GM19467 (cell line): ENCODE data around the gene NOBOX.
"Not testable (repeated sequence)": the region's sequence is repeated elsewhere in the genome, so short reads cannot be mapped to it uniquely, and the experiment has no call there.

ENCODE experiments used
- ATAC-seq: cut with Tn5 transposase; IDR thresholded peaks from one replicate; pipeline ENCODE4 v1.9.1; 2021; ENCODE audit warnings: mild to moderate bottlenecking, moderate library complexity; ENCODE audit not compliant: unreplicated experiment

Gene NOBOX

DNA sequence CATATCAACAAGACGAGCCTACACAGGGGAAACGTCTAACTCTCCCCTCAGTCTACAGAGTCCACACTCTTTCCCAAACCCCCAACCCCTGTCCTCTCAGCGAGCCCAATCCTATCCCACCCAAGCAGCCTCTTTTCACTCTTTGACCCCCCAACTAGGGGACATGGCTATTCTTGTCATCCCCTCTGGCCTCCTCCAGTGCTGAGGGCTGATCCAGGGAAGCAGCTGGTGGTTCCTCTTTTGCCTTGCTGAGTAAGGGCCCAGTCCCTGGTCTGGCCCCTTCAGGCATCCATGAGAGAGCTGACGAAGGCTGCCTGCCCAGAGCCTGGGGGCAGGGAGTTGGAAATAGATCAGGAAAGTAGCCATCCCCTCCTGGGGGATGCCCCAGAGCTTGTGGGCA, 6.4 kb downstream of the NOBOX start:
- no peak for ATAC-seq

GRCh38 chr7:144391823-144392255, 11.7 kb downstream of the NOBOX start:
- peak; percentile 77 for ATAC-seq

DNA sequence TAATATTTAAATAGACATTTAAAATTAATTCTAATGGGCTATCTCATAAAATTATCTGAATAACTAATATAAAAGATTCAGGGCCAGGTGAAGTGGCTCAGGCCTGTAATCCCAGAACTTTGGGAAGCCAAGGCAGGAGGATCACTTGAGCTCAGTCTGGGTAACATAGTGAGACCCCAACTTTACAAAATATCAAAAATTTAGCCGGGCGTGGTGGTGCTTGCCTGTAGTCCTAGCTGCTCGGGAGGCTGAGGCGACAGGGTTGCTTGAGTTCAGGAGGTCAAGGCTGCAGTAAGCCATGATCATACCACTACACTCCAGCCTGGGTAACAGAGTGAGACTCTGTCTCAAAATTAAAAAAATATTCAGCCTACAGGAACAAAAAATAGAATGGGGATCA, 12.5 kb downstream of the NOBOX start:
- ATAC-seq, result no peak

DNA sequence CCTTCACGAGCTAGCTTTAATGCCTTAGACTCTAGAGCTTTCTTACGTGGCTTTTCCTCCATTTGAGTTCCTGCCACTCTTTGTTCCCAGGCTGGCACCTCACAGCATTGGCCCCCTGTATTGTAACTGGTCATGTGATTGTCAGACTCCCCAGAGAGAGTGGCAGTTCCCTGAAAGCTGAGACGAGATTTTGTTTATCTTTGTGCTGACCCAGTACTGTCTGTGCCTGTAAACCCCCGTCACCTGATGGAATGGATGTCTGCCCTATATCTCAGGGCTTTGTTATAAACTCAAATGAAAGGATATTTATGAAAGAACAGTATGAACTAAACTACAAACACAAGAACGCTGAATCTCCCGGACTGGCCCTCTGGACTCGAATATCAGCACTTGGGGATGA, 13.0 kb downstream of the NOBOX start:
- no peak for ATAC-seq

- ATAC-seq, result no peak
These were observed 14.5 kb downstream of the NOBOX start for GRCh38 chr7:144388950-144389349.

- no peak for ATAC-seq
These were observed 16.8 kb downstream of the NOBOX start for GRCh38 chr7:144386741-144387140.

GRCh38 chr7:144384555-144385245, 18.8 kb downstream of the NOBOX start:
- no peak for ATAC-seq

- no peak for ATAC-seq
These were observed 19.4 kb downstream of the NOBOX start for GRCh38 chr7:144384071-144384470.

DNA sequence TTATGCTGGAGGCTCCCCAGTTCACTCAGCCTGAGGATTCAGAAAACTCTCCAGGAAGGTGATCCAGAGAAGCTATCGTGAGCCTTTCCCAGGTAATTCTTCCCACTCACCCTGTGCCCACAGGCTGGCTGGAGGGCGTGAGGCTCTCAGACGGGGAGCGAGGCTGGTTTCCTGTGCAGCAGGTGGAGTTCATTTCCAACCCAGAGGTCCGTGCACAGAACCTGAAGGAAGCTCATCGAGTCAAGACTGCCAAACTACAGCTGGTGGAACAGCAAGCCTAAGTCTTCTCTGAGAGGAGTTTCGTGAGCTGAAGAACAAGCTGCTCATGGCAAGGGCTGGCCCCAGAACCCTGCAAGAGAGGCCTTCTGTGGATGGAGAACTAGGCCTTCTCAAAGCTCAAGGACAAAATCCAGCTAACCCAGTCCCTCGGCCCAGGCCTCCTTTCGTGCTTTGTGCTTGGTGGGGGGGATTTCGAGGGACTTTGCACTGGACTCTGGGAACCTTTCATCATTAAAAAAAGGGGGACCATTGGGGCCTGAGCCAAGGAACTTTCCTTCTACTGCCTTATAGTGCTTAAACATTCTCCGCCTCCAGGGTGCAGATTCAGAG, 23.6 kb downstream of the NOBOX start:
- ATAC-seq, result no peak

DNA sequence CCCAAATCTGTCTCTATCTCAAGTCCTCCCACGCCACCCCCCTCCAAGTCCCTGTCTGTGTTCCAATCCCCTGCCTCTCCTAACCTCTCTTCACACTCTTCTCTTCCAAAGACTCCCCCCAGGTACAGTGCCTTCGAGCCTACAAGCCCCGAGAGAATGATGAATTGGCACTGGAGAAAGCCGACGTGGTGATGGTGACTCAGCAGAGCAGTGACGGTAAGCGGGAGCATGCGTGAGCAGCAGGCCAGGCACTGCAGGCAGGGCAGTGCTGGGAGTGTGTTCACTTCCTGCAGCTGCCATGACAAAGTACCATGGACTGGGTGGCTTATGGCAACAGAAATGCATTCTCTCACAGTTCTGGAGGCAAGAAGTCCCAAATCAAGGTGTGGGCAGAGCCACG, 24.8 kb downstream of the NOBOX start:
- no peak for ATAC-seq

DNA sequence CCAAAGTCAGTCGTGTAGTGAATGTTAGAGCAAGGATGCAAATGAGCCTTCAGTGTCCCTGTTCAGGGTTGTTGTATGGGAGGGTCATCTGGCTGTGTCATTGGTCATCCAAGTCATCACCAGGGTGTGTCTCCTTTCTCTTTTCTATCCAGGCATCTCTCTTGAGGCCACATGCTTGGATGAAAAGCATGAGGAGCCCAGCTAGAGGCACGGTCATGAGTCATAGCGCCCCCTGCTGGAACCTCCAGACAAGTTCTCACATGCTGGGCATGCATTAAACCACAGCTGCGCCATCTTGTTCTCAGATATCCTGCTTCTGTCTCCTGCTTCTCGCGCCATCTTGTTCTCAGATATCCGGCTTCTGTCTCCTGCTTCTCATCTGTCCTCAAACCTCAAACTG, 34.3 kb downstream of the NOBOX start:
- not testable (repeated sequence) for ATAC-seq

- ATAC-seq, result not testable (repeated sequence)
These were observed 36.2 kb downstream of the NOBOX start for GRCh38 chr7:144367250-144367649.

- ATAC-seq, result not testable (repeated sequence)
These were observed 38.0 kb downstream of the NOBOX start for GRCh38 chr7:144365523-144365922.

- ATAC-seq, result not testable (repeated sequence)
These were observed 41.4 kb downstream of the NOBOX start for GRCh38 chr7:144362061-144362460.

- not testable (repeated sequence) for ATAC-seq
These were observed 46.6 kb downstream of the NOBOX start for GRCh38 chr7:144356860-144357259.

DNA sequence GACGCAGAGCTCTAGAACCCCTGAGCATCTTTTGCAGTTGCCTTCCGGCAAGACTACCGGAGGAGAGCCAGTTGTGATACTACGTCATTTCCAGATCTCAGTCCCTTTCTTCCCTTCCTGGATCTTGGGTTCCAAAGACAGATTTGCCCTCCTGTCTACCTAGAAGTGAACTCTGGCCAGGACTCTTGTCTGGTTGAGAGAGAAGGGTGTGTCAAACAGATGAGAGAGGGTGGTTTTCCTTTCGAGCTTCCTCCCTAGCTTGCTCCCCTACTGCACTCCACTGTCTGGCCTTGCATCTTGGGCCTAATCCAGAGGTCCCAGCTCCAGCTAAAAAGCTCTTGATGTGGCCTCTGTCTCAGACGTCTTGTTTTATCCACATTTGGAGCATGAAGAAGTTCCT, 47.3 kb downstream of the NOBOX start:
- ATAC-seq, result not testable (repeated sequence)

GRCh38 chr7:144355176-144355822, 48.2 kb downstream of the NOBOX start, which contains the start of gene ARHGEF5:
Gene ARHGEF5, plus strand, starts transcription at chr7:144355402. Its CDS starts 7,268 bp downstream, at chr7:144362670.
- ATAC-seq, result peak; percentile 69

DNA sequence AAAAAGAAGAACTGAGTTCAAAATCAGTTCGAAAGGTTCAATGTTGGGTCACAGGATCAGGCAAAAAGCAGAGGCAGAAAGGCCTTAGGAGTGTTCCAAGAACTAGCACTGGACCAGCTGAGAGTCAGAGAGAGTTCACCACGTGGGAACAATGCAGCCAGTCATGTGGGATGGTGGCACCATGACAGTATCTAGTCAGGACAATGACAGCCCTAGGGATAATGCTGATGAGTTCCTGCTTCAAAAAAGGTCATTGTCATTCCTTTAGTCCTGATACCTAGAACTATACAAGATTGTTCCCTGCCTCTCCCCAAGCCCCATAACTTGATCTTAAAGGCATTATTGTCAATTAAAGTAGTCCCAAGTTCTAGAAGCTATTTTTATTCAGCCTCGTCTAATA, 51.8 kb downstream of the NOBOX start:
- ATAC-seq, result not testable (repeated sequence)

GRCh38 chr7:144348625-144349024, 54.9 kb downstream of the NOBOX start:
- ATAC-seq, result peak; percentile 30
